Choroid plexus epithelial cell (primary cell): ENCODE results near the gene FGR.

Experiments
- DNase-seq: peaks from one replicate; pipeline ENCODE4 v3.0.0-alpha.2; 2010; ENCODE audit warnings: low read depth
- H3K4me3 ChIP-seq: 2 replicates; pipeline ENCODE4 v1.5.1; 2011; ENCODE audit warnings: low read depth, mild to moderate bottlenecking, control low read depth, low read length, moderate library complexity
- TF ChIP-seq, protein P1 (sequence below): conservative IDR thresholded peaks from 2 replicates; pipeline ENCODE4 v1.5.1; 2011; ENCODE audit warnings: low read depth, mild to moderate bottlenecking, control low read depth, inconsistent platforms, low read length, moderate library complexity

The FGR gene

DNA sequence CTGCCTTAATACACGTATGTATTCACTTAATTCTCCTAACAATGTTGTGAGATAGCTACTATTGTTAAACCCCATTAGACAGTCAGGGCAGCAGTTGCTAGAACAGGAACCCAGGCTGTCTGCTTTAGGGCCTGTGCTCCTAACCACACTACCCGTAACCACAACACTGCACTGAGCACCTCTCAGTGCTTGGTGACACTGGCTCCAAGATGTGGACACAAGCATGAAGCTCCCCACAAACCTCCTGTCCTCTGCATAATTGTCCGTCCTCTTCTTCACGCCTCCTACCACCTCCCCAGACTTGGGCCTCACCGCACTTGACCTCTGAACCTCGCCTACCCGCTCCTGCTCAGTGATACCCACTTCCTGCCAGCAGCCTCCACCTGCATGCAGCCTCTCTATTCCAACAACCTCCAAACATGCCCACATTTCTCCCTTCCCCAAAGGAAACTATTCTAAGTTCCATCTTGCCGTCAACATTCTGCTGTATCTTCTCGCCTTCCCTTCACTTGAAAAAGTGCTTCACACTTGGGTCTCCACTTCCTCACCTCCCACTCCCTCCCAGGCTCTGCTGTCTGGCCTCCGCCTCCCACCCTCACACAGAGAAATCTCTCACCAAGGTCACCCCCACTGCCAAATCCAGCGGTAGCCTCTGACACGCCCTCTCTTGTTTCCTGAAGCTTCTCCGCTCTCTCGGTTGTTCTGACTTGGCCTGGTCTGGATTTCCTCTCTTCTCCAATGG is 16.5 kb downstream of the FGR start:
- no peak for DNase-seq
- H3K4me3 ChIP-seq, result no peak overlapping the region
- TF ChIP-seq, protein P1, sequence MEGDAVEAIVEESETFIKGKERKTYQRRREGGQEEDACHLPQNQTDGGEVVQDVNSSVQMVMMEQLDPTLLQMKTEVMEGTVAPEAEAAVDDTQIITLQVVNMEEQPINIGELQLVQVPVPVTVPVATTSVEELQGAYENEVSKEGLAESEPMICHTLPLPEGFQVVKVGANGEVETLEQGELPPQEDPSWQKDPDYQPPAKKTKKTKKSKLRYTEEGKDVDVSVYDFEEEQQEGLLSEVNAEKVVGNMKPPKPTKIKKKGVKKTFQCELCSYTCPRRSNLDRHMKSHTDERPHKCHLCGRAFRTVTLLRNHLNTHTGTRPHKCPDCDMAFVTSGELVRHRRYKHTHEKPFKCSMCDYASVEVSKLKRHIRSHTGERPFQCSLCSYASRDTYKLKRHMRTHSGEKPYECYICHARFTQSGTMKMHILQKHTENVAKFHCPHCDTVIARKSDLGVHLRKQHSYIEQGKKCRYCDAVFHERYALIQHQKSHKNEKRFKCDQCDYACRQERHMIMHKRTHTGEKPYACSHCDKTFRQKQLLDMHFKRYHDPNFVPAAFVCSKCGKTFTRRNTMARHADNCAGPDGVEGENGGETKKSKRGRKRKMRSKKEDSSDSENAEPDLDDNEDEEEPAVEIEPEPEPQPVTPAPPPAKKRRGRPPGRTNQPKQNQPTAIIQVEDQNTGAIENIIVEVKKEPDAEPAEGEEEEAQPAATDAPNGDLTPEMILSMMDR, result no peak

DNA sequence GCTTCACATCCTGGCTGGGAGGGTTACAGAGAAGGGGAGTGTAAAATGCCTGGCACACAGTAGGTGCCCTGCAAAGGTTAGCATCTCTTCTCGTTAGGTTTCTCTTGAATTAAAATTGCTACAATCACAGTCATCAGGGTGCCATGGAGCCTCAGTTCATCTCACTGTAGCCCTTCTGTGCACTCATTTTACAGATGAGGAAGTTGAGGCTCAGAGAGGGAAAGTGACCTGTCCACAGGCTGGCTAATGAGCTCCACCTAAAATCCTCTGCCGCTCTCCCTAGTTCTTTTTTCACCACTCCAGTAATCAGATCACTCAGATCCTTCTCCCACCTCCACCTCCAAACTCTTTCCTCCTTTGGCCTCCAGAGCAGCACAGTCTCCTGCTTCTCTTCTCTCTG is 17.6 kb downstream of the FGR start:
- TF ChIP-seq, protein P1, result no peak
- H3K4me3 ChIP-seq, result no peak overlapping the region
- no peak for DNase-seq

DNA sequence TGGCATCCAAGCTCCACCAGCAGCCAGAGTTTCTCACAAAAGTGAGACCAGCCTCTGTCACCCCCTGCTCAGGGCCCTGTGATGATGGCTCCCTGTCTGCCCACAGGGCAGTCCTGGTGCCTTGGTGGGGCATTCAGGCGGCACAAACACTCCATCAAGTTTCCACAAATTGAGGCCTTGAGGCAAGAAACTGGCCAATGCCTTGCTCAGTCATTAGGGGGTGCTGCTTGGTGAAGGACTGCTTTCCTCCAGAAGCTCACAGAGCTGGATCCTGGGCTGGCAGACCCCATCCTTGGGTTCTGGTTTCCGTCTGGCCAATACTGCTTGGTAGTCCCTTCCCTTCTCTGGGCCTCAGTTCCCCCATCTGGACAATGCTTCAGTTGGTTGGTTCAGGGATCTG is 18.5 kb downstream of the FGR start:
- TF ChIP-seq, protein P1, result peak; percentile 56
- no peak overlapping the region for H3K4me3 ChIP-seq
- DNase-seq, result peak; percentile 36

DNA sequence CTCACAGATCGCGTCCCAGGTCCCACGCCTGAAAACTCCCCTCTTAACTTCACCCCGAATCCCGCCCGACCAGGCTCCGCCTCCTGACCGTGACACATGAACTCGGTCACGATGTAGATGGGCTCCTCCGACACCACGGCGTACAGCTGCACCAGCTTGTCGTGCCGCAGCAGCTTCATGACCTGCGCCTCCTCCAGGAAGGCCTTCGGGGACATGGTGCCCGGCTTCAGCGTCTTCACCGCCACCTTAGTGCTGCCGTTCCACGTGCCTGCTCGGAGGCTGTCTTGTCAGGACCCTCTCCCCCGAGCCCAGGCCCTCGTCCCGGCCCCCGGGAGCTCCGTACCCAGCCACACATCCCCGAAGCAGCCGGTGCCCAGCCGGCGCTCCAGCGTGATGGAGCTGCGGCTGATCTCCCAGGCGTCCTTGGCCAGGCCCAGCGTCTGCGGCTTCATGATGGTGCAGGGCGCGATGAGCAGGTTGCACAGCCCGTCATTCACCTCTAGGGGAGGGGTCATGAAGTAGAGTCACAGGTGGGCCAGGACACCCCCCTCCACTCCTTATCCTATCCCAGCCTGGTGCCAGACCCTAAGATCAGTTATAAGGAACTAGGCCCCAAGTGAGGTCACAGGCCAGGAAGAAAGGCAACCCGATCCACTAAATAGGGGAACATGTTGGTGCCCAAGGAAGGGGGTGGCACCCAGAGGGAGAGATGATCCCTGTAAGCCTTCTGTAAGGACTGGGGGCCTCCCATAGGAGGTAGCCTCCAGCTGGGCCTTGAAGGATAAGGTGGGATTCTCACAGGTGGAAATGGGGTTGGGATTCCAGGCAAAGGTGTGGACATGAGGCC is 19.4 kb downstream of the FGR start:
- no peak overlapping the region for H3K4me3 ChIP-seq
- TF ChIP-seq, protein P1, result no peak

DNA sequence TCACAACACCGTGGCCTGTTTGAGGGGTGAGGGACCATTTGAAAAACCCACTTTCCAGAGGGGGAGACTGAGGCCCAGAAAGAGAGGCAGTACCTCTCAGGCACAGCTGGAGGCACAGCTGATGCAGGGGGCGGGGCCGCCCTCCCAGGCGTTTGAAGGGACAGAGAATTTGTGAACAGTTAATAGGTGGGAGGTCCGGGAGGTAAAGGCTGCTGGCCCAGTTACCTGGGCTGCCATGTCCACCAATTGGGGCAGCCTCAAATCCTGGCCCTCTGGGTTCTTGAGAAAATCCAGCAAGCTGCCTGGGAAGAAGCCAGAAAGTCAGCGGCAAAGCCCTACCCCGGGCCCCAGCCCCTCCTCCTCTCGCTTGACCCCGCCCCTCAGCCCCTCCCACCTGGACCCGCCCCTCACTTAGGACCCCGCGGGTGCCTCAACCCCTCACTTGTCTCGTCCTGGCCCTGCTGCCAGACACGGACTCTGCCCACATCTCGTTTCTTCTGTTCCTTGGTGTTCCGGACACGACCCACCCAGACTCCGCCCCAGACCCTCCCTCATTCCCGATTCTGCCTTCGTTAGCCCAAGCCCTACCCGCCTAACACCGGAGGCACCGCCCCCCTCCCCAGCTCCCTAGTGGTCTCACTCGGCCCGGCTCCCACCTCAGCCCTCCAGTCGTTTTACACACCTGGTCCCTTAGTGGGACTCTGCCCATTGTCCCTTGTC is 20.2 kb downstream of the FGR start:
- no peak for DNase-seq
- no peak overlapping the region for H3K4me3 ChIP-seq
- TF ChIP-seq, protein P1, result no peak

More for the DNA sequence above, 19.4 kb downstream of the FGR start:
- no peak for DNase-seq

DNA sequence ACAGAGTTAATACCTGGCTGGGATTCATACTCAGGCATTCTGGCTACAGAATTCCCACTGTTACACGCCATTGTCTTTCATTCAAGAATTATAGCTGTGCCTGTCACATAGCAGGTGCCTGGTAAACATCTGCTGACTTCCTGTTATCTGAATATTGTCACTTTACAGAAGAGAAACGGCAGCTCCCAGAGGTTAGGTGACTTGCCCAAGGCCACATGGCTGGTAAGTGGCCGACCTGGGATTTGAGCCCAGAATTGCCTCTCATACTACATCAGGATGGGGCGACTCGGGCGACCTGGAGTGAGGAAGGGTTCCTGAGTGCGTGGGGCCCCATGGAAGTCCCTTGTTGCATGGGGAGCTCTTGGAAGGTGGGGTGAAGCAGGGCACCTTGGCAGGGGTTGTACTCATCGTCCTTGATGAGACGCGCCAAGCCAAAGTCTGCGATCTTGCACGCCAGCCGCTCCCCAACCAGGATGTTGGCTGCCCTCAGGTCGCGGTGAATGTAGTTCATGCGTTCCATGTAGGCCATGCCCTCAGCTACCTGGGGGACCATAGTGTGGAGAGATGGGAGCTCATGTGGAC is 20.9 kb downstream of the FGR start:
- TF ChIP-seq, protein P1, result no peak
- no peak overlapping the region for H3K4me3 ChIP-seq
- DNase-seq, result no peak
